GM23338 (cell line): ENCODE measurements around the gene TCEANC. TPM values are rescaled to one million over a fixed set of nuclear protein-coding genes. Genes with fewer than 3 reads are reported as not detected.

ENCODE experiments used
- ATAC-seq: fragments of 200-7000 bp; cut with Tn5 transposase; 3 replicates; pipeline ENCODE4 v1.9.1; 2020
- DNase-seq: peaks from one replicate; pipeline ENCODE4 v3.0.0-alpha.2; 2015; ENCODE audit warnings: low spot score
- H2AFZ ChIP-seq: fragments of 200-600 bp; sonication (generic); 2 replicates; pipeline ENCODE4 v1.8.0; 2016; ENCODE audit warnings: antibody characterized with exemption, mild to moderate bottlenecking, moderate library complexity
- H3F3A ChIP-seq: fragments of 200-600 bp; sonication (generic); replicated peaks from 2 replicates; pipeline ENCODE4 v1.8.0; 2017; ENCODE audit warnings: antibody characterized with exemption, mixed run types, low read depth
- H3K27ac ChIP-seq: fragments of 200-600 bp; sonication (generic); 2 replicates; pipeline ENCODE4 v1.6.1; 2016; ENCODE audit warnings: low read depth
- H3K27me3 ChIP-seq: fragments of 200-600 bp; sonication (generic); 2 replicates; pipeline ENCODE4 v1.8.0; 2016; ENCODE audit warnings: mild to moderate bottlenecking, mixed run types, moderate library complexity; ENCODE audit not compliant: insufficient read depth
- H3K36me3 ChIP-seq: fragments of 200-600 bp; sonication (generic); 2 replicates; pipeline ENCODE4 v1.8.0; 2016; ENCODE audit warnings: mild to moderate bottlenecking; ENCODE audit not compliant: insufficient read depth
- H3K4me1 ChIP-seq: fragments of 200-600 bp; sonication (generic); 2 replicates; pipeline ENCODE4 v1.8.0; 2016; ENCODE audit warnings: mild to moderate bottlenecking, moderate library complexity; ENCODE audit not compliant: insufficient read depth
- H3K4me2 ChIP-seq: fragments of 200-600 bp; sonication (generic); 2 replicates; pipeline ENCODE4 v1.7.1; 2017; ENCODE audit warnings: mixed run types
- H3K4me3 ChIP-seq: fragments of 200-600 bp; sonication (generic); 2 replicates; pipeline ENCODE4 v1.6.1; 2016; ENCODE audit warnings: mixed run types
- H3K79me2 ChIP-seq: fragments of 200-600 bp; sonication (generic); replicated peaks from 2 replicates; pipeline ENCODE4 v1.8.0; 2017; ENCODE audit warnings: mild to moderate bottlenecking; ENCODE audit not compliant: insufficient read depth
- H3K9me2 ChIP-seq: fragments of 200-600 bp; sonication (generic); 2 replicates; pipeline ENCODE4 v1.8.0; 2017; ENCODE audit not compliant: insufficient read depth
- H4K20me1 ChIP-seq: fragments of 200-600 bp; sonication (generic); replicated peaks from 2 replicates; pipeline ENCODE4 v1.8.0; 2017; ENCODE audit warnings: mild to moderate bottlenecking; ENCODE audit not compliant: insufficient read depth
- H3K27ac Mint-ChIP-seq: 2 replicates; pipeline ENCODE4 v1.8.0; 2020; ENCODE audit warnings: inconsistent platforms, mild to moderate bottlenecking, moderate library complexity, mixed read lengths
- H3K27me3 Mint-ChIP-seq: 3 replicates; pipeline ENCODE4 v1.8.0; 2022; ENCODE audit warnings: low read depth, mild to moderate bottlenecking, moderate library complexity, mixed read lengths, inconsistent platforms; ENCODE audit not compliant: insufficient read depth, poor library complexity
- H3K36me3 Mint-ChIP-seq: 3 replicates; pipeline ENCODE4 v1.8.0; 2021; ENCODE audit warnings: low read depth, mild to moderate bottlenecking, inconsistent platforms, moderate library complexity, mixed read lengths
- H3K4me1 Mint-ChIP-seq: 3 replicates; pipeline ENCODE4 v1.8.0; 2020; ENCODE audit warnings: mild to moderate bottlenecking, inconsistent platforms, mixed read lengths
- H3K4me3 Mint-ChIP-seq: 3 replicates; pipeline ENCODE4 v1.8.0; 2021; ENCODE audit warnings: moderate library complexity, mild to moderate bottlenecking, inconsistent platforms, mixed read lengths
- H3K9me3 Mint-ChIP-seq: 3 replicates; pipeline ENCODE4 v1.8.0; 2020; ENCODE audit warnings: moderate library complexity, mild to moderate bottlenecking, inconsistent platforms, mixed read lengths
- CREB1 ChIP-seq: fragments of 250-450 bp; sonication (Bioruptor Pico); IDR thresholded peaks from 2 replicates; pipeline ENCODE4 v1.5.0; 2020; ENCODE audit warnings: low read depth, mild to moderate bottlenecking, moderate library complexity
- CTCF ChIP-seq, 2 experiments: fragments of 200-600 bp in 1 of 2; sonication (generic) in 1 of 2; conservative IDR thresholded peaks; 2 replicates each; pipeline versions ENCODE4 v1.5.1 to v1.6.1; 2016 to 2017; ENCODE audit warnings: antibody characterized with exemption in 2 of 2, low read depth in 2 of 2, mild to moderate bottlenecking in 2 of 2, moderate library complexity in 1 of 2
- ETS1 ChIP-seq: IDR thresholded peaks from 2 replicates; pipeline ENCODE4 v1.6.1; 2016; ENCODE audit warnings: antibody characterized with exemption
- EZH2 ChIP-seq: fragments of 200-600 bp; sonication (generic); IDR thresholded peaks from one replicate; pipeline ENCODE4 v1.8.0; 2017; ENCODE audit warnings: antibody characterized with exemption, mild to moderate bottlenecking, low read depth; ENCODE audit not compliant: unreplicated experiment
- EZH2phosphoT487 ChIP-seq: fragments of 200-600 bp; sonication (generic); IDR thresholded peaks from one replicate; pipeline ENCODE4 v1.8.1; 2018; ENCODE audit warnings: antibody characterized with exemption; ENCODE audit not compliant: unreplicated experiment
- JUNB ChIP-seq: IDR thresholded peaks from one replicate; pipeline ENCODE4 v1.6.1; 2016; ENCODE audit warnings: antibody characterized with exemption; ENCODE audit not compliant: unreplicated experiment
- NANOG ChIP-seq: IDR thresholded peaks from 2 replicates; pipeline ENCODE4 v1.6.1; 2016; ENCODE audit warnings: antibody characterized with exemption, borderline replicate concordance
- POLR2AphosphoS5 ChIP-seq: IDR thresholded peaks from 2 replicates; pipeline ENCODE4 v1.6.1; 2016; ENCODE audit warnings: antibody characterized with exemption, low read depth
- REST ChIP-seq: IDR thresholded peaks from one replicate; pipeline ENCODE4 v1.6.1; 2018; ENCODE audit warnings: antibody characterized with exemption; ENCODE audit not compliant: unreplicated experiment
- STAT1 ChIP-seq: IDR thresholded peaks from one replicate; pipeline ENCODE4 v1.6.1; 2016; ENCODE audit warnings: antibody characterized with exemption; ENCODE audit not compliant: unreplicated experiment
- ZNF114 ChIP-seq: fragments of 250-450 bp; sonication (Bioruptor Pico); IDR thresholded peaks from 2 replicates; pipeline ENCODE4 v1.5.0; 2020; ENCODE audit warnings: mild to moderate bottlenecking, moderate library complexity
- ZNF331 ChIP-seq: fragments of 250-450 bp; sonication (Bioruptor Pico); IDR thresholded peaks from 2 replicates; pipeline ENCODE4 v1.5.0; 2020; ENCODE audit warnings: low read depth, mild to moderate bottlenecking, moderate library complexity
- ZNF462 ChIP-seq: fragments of 250-450 bp; sonication (Bioruptor Pico); IDR thresholded peaks from 2 replicates; pipeline ENCODE4 v1.5.0; 2020; ENCODE audit warnings: mild to moderate bottlenecking, moderate library complexity
- polyA plus RNA-seq: library from polyadenylated mRNA; unstranded; fragments of >200 nt; fragmentation: Nextera tagmentation; extraction: Ambion mirVana; gene quantifications from 2 replicates; pipeline ENCODE4 v1.2.1, GENCODE V29; 2016
- total RNA-seq: library from RNA; depleted of rRNA; stranded (reverse); fragments of >200 nt; shearing (Covaris generic); gene quantifications from 2 replicates; pipeline ENCODE4 v1.2.3, GENCODE V29; 2014

Gene TCEANC
- total and polyA plus RNA-seq, 2 experiments from 2014 or later: 1.2 to 2.5 TPM

- Histone ChIP-seq H4K20me1 (no peaks in the 10 kb centered on the region), H3K4me3 (no peak overlapping the region), H3K9me2 (no peaks in the 10 kb centered on the region), H3F3A (no peaks in the 10 kb centered on the region), H3K79me2 (no peaks in the 10 kb centered on the region), H3K4me2 (no peak overlapping the region), H3K36me3 (no peaks in the 10 kb centered on the region), H3K27ac (no peak overlapping the region), H2AFZ (no peak overlapping the region), H3K4me1 (0 out of 2 replicates have a peak, but pooled peaks cover 5% of the 10 kb centered on the region), H3K27me3 (no peaks in the 10 kb centered on the region)
- Mint-ChIP-seq H3K4me1 (peaks cover 8% of the 10 kb centered on the region; the same call in 2 of the 3 replicates), H3K27me3 (no peaks in the 10 kb centered on the region), H3K27ac (no peak overlapping the region), H3K4me3 (no peak overlapping the region), H3K36me3 (peaks cover 23% of the 10 kb centered on the region; the same call in 2 of the 3 replicates), H3K9me3 (no peaks in the 10 kb centered on the region)
- DNase-seq: no peak
- ATAC-seq: no peak
- TF ChIP-seq STAT1 (no peak), JUNB (no peak), CREB1 (CRISPR knock-in tag) (no peak), ETS1 (no peak), POLR2AphosphoS5 (no peak), NANOG (no peak), EZH2 (no peak), CTCF (conservative IDR thresholded peaks at IDR 0.05; ENCODE audit: low read depth in 2 of 2) (no peak), REST (no peak), ZNF462 (CRISPR knock-in tag) (no peak), EZH2phosphoT487 (no peak), ZNF331 (CRISPR knock-in tag) (no peak), ZNF114 (CRISPR knock-in tag) (no peak)
Measured at GRCh38 chrX:13662355-13662791, 9.4 kb downstream of the TCEANC start.
